Lower leg skin (tissue), 3 donors: ENCODE measurements around the gene PTPRT.

ENCODE experiments used
- CTCF ChIP-seq, 3 donors: fragments of 450-650 bp; IDR thresholded peaks; one replicate each; pipeline ENCODE4 v1.5.1; 2016; ENCODE audit warnings: antibody characterized with exemption in 3 of 3, mild to moderate bottlenecking in 3 of 3, moderate library complexity in 2 of 3
- POLR2A ChIP-seq, 2 donors: fragments of 450-650 bp; IDR thresholded peaks; one replicate each; pipeline ENCODE4 v1.6.1; 2016 to 2017; ENCODE audit warnings: antibody characterized with exemption in 2 of 2, mild to moderate bottlenecking in 1 of 2, moderate library complexity in 1 of 2

- TF ChIP-seq CTCF (IDR thresholded peaks at IDR 0.05) (no peak), POLR2A (IDR thresholded peaks at IDR 0.05) (no peak)
Observed at GRCh38 chr20:43188861-43189553, 699 bp downstream of the PTPRT start.
